ENCODE results near the gene TRMT44. TPM values are rescaled to one million over a fixed set of nuclear protein-coding genes. Genes with fewer than 3 reads are reported as not detected.
"Not testable (repeated sequence)": the region's sequence is repeated elsewhere in the genome, so short reads cannot be mapped to it uniquely, and the experiment has no call there.

Gene TRMT44
- total and polyA plus RNA-seq, 7 donors, result 2.1 to 29.1 (median 14.2) TPM

GRCh38 chr4:8419222-8420041, 21.1 kb upstream of the TRMT44 start:
- peak overlapping the region in 3 of 4 donors; percentile 44 to 58 (median 57) for H3K27ac ChIP-seq
- WGBS, 2 donors, result 82 to 87% methylated on average over 12 of the region's 12 CpGs

GRCh38 chr4:8420151-8420550, 20.4 kb upstream of the TRMT44 start:
- H3K27ac ChIP-seq, result peak overlapping the region in 3 of 4 donors; percentile 44 to 58 (median 57)
- intact Hi-C loops (cut with DNase I), result not testable (repeated sequence)

More at GRCh38 chr4:8419222-8420041, 21.1 kb upstream of the TRMT44 start:
- TF ChIP-seq CTCF (IDR thresholded peaks at IDR 0.05) (no peak), EP300 (IDR thresholded peaks at IDR 0.05) (peak in 1 of 4 donors; percentile 35), POLR2AphosphoS5 (IDR thresholded peaks at IDR 0.05) (peak in 1 of 4 donors; percentile 19), POLR2A (IDR thresholded peaks at IDR 0.05) (no peak)
- no peaks in the 10 kb centered on the region for H3K9me3 ChIP-seq
- H3K27me3 ChIP-seq, result no peaks in the 10 kb centered on the region
- peaks cover 7 to 35% (median 14%) of the 10 kb centered on the region in 4 donors for H3K36me3 ChIP-seq
- intact Hi-C loops (cut with DNase I), result no loop called here
- no peak for DNase-seq
- no peak overlapping the region for H3K4me3 ChIP-seq
- peaks cover 0 to 21% (median 9%) of the 10 kb centered on the region in 4 donors for H3K4me1 ChIP-seq

DNA sequence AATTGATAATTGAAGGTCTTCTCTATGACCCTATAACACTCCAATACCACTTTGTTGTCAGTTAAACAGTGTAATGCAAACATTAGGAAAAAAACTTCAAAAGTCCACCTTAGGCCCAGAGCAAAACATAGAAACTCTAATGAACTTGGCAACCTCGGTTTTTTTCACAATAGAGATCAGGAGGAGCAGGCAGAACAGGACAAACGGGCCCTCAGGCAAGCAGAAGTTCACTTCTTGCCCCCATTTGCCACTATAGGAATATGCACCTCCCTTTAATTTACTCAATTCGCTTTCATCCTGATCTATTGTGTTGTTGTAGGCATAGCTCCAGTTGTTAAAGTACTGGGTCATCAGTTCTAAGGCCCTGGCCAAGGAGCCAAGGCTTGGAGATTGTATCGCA, 18.2 kb upstream of the TRMT44 start:
- no peak for DNase-seq
- 62 to 80% methylated on average over 4 of the region's 4 CpGs for WGBS, 2 donors
- intact Hi-C loops (cut with DNase I), result no loop called here
- Histone ChIP-seq H3K4me3 (no peak overlapping the region), H3K27ac (no peak overlapping the region), H3K27me3 (no peaks in the 10 kb centered on the region), H3K9me3 (no peaks in the 10 kb centered on the region), H3K36me3 (peaks cover 0 to 9% (median 2%) of the 10 kb centered on the region in 4 donors), H3K4me1 (peaks cover 0 to 47% (median 29%) of the 10 kb centered on the region in 4 donors)
- TF ChIP-seq POLR2A (IDR thresholded peaks at IDR 0.05), result no peak
- no peak for TF ChIP-seq POLR2AphosphoS5 (IDR thresholded peaks at IDR 0.05)
- TF ChIP-seq CTCF (IDR thresholded peaks at IDR 0.05), result no peak
- no peak for TF ChIP-seq EP300 (IDR thresholded peaks at IDR 0.05)

More at GRCh38 chr4:8420151-8420550, 20.4 kb upstream of the TRMT44 start:
- not testable (repeated sequence) for H3K27me3 ChIP-seq, H3K9me3 ChIP-seq, H3K4me3 ChIP-seq, DNase-seq
- H3K4me1 ChIP-seq, result peaks cover 0 to 25% (median 11%) of the 10 kb centered on the region in 4 donors
- H3K36me3 ChIP-seq, result peaks cover under 1 to 28% (median 6%) of the 10 kb centered on the region in 4 donors

DNA sequence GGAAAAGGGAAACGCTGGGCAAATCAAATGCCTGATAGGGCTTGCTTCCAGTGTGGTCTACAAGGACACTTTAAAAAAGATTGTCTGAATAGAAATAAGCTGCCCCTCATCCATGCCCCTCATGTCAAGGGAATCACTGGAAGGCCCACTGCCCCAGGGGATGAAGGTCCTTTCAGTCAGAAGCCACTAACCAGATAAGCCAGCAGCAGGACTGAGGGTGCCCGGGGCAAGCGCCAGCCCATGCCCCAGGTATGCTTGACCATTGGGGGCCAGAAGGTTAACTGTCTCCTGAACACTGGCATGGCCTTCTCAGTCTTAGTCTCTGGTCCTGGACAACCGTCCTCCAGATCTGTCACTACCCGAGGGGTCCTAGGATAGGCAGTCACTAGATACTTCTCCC, 17.8 kb upstream of the TRMT44 start:
- Histone ChIP-seq H3K4me3 (no peak overlapping the region), H3K4me1 (peaks cover 0 to 51% (median 34%) of the 10 kb centered on the region in 4 donors), H3K27ac (no peak overlapping the region), H3K9me3 (no peaks in the 10 kb centered on the region), H3K27me3 (no peaks in the 10 kb centered on the region), H3K36me3 (peaks cover 0 to 9% (median 2%) of the 10 kb centered on the region in 4 donors)
- no peak for DNase-seq
- 94 to 96% methylated on average over 5 of the region's 5 CpGs for WGBS, 2 donors
- intact Hi-C loops (cut with DNase I), result no loop called here
- TF ChIP-seq CTCF (IDR thresholded peaks at IDR 0.05) (no peak), POLR2A (IDR thresholded peaks at IDR 0.05) (no peak), POLR2AphosphoS5 (IDR thresholded peaks at IDR 0.05) (no peak)

DNA sequence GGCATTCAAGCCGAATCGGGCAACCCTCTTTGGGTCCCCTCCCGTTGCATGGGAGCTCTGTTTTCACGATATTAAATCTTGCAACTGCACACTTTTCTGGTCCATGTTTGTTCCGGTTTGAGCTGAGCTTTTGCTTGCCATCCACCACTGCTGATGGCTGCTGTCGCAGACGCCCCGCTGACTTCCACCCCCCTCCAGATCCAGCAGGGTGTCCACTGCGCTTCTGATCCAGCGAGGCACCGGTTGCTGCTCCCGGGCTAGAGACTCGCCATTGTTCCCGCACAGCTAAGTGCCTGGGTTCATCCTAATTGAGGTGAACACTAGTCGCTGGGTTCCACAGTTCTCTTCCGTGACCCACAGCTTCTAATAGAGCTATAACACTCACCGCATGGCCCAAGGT, 13.3 kb upstream of the TRMT44 start:
- Histone ChIP-seq H3K36me3 (peaks cover 0 to 9% (median 2%) of the 10 kb centered on the region in 4 donors), H3K4me3 (peak overlapping the region; percentile 77 to 98 (median 94)), H3K4me1 (peaks cover 0 to 44% (median 34%) of the 10 kb centered on the region in 4 donors), H3K27me3 (no peaks in the 10 kb centered on the region), H3K9me3 (no peaks in the 10 kb centered on the region), H3K27ac (peak overlapping the region in 3 of 4 donors; percentile 91 to 95 (median 93))
- WGBS, 2 donors, result 84 to 86% methylated on average over 17 of the region's 17 CpGs
- intact Hi-C loops (cut with DNase I), result loop anchor here (5.0 kb wide), 1 partner anchor 270 kb away; the partner anchor contains the start of gene ABLIM2
- TF ChIP-seq POLR2A (IDR thresholded peaks at IDR 0.05), result no peak
- TF ChIP-seq POLR2AphosphoS5 (IDR thresholded peaks at IDR 0.05), result no peak
- TF ChIP-seq EP300 (IDR thresholded peaks at IDR 0.05), result no peak
- no peak for TF ChIP-seq CTCF (IDR thresholded peaks at IDR 0.05)
- no peak for DNase-seq
